ENCODE measurements around the gene KLLN. TPM values are rescaled to one million over a fixed set of nuclear protein-coding genes. Genes with fewer than 3 reads are reported as not detected.
"Not testable (repeated sequence)": the region's sequence is repeated elsewhere in the genome, so short reads cannot be mapped to it uniquely, and the experiment has no call there.

The KLLN gene, protein sequence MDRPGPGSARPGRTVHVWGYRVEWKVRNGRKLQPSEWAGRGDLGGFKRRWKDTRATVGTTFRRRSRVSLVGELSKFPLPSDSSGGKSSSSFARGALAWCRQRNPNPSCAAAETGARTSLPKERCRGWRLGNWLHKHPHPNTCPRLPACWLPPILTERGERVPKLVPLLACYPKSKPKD
- under 1 TPM; 0.58 to 0.64 TPM for total RNA-seq

DNA sequence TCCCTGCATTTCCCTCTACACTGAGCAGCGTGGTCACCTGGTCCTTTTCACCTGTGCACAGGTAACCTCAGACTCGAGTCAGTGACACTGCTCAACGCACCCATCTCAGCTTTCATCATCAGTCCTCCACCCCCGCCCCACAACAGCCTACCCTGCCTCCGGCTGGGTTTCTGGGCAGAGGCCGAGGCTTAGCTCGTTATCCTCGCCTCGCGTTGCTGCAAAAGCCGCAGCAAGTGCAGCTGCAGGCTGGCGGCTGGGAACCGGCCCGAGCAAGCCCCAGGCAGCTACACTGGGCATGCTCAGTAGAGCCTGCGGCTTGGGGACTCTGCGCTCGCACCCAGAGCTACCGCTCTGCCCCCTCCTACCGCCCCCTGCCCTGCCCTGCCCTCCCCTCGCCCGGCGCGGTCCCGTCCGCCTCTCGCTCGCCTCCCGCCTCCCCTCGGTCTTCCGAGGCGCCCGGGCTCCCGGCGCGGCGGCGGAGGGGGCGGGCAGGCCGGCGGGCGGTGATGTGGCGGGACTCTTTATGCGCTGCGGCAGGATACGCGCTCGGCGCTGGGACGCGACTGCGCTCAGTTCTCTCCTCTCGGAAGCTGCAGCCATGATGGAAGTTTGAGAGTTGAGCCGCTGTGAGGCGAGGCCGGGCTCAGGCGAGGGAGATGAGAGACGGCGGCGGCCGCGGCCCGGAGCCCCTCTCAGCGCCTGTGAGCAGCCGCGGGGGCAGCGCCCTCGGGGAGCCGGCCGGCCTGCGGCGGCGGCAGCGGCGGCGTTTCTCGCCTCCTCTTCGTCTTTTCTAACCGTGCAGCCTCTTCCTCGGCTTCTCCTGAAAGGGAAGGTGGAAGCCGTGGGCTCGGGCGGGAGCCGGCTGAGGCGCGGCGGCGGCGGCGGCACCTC lies at the start of gene KLLN, which contains the start of gene PTEN:
Gene KLLN (minus strand): TSS at position 481 of the 891 bp plus-strand sequence. CDS start 1,046 bp downstream, outside the sequence.
Gene PTEN (plus strand): TSS at position 573 of the 891 bp plus-strand sequence. CDS start 845 bp downstream, outside the sequence.
- H3K4me3 Mint-ChIP-seq = peak within 1 kb of the TSS; percentile 88
- H3K27ac Mint-ChIP-seq = peak within 1 kb of the TSS; percentile 93
- peaks cover 33% of the 10 kb centered on the region for H3K4me1 Mint-ChIP-seq
- no peaks in the 10 kb centered on the region for H3K9me3 Mint-ChIP-seq
- no peaks in the 10 kb centered on the region for H3K27me3 Mint-ChIP-seq
- H3K36me3 Mint-ChIP-seq = peaks cover 21% of the 10 kb centered on the region
- DNase-seq = peak; percentile 88

DNA sequence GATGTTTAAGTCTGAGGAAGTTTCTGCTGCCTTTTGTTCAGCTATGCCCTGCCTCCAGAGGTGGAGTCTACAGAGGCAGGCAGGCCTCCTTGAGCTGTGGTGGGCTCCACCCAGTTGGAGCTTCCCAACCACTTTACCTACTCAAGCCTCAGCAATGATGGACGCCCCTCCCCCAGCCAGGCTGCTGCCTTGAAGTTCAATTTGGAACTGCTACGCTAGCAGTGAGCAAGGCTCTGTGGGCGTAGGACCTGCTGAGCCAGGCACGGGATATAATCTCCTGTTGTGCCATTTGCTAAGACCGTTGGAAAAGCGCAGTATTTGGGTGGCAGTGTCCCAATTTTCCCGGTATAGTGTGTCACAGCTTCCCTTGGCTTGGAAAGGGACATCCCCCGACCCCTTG lies 40.1 kb upstream of the KLLN start:
- Mint-ChIP-seq H3K4me1 (peaks cover 33% of the 10 kb centered on the region), H3K36me3 (peaks cover 92% of the 10 kb centered on the region), H3K9me3 (peaks cover 53% of the 10 kb centered on the region)
- not testable (repeated sequence) for H3K27ac Mint-ChIP-seq, H3K4me3 Mint-ChIP-seq, H3K27me3 Mint-ChIP-seq, DNase-seq

DNA sequence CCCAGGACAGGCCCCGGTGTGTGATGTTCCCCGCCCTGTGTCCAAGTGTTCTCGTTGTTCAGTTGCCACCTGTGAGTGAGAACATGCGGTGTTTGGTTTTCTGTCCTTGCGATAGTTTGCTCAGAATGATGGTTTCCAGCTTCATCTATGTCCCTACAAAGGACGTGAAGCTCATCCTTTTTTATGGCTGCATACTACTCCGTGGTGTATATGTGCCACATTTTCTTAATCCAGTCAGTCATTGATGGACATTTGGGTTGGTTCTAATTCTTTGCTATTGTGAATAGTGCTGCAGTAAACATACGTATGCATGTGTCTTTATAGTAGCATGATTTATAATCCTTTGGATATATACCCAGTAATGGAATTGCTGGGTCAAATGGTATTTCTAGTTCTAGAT lies 34.6 kb upstream of the KLLN start:
- Mint-ChIP-seq H3K4me1 (peaks cover 29% of the 10 kb centered on the region), H3K36me3 (peaks cover 75% of the 10 kb centered on the region), H3K9me3 (peaks cover 41% of the 10 kb centered on the region)
- not testable (repeated sequence) for H3K4me3 Mint-ChIP-seq, DNase-seq, H3K27ac Mint-ChIP-seq, H3K27me3 Mint-ChIP-seq

DNA sequence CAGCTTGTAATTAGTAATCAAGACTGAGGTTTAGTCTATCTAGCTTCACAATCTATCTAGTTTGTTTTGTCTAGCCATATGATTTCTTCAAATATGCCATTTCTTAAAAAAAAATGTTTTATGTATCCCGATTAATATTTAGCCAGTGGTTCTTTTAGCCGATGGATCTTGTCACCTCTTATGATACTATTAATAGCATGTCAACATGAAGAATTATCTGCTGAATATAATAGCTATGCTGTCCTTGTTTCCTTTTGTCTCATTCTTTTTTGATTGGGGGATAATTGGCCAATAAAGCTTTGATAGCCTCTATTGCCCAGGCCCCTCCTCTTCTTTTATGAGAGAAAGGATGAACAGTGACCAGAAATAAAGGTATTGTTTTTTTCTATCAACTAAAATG lies 32.9 kb upstream of the KLLN start:
- peaks cover 34% of the 10 kb centered on the region for H3K4me1 Mint-ChIP-seq
- H3K27me3 Mint-ChIP-seq = no peaks in the 10 kb centered on the region

DNA sequence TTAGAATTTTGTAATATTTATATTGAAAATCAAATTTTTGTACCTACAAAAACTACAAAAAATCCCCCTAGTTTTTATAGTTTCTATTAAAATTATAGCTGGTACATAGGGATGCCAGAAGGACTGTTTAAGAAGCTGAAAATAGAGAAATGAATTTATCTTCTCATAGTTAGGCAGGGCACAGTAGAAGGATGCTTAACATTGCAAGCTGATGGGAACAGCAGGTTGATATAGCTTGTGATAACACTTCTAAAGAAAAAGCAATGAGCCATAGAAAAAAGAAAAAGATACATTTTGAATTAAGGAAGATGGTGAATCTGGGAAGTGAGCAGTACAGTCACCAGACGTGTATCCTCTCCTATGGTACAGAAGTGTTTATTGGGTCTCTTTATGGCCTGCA lies 32.1 kb upstream of the KLLN start:
- no peak for DNase-seq
- Mint-ChIP-seq H3K4me3 (no peak overlapping the region), H3K27ac (no peak overlapping the region), H3K27me3 (no peaks in the 10 kb centered on the region), H3K9me3 (peaks cover 22% of the 10 kb centered on the region), H3K4me1 (peaks cover 29% of the 10 kb centered on the region), H3K36me3 (peaks cover 55% of the 10 kb centered on the region)

More for the DNA sequence above, 32.9 kb upstream of the KLLN start:
- Mint-ChIP-seq H3K27ac (no peak overlapping the region), H3K4me3 (no peak overlapping the region), H3K9me3 (peaks cover 28% of the 10 kb centered on the region), H3K36me3 (peaks cover 62% of the 10 kb centered on the region)
- no peak for DNase-seq

DNA sequence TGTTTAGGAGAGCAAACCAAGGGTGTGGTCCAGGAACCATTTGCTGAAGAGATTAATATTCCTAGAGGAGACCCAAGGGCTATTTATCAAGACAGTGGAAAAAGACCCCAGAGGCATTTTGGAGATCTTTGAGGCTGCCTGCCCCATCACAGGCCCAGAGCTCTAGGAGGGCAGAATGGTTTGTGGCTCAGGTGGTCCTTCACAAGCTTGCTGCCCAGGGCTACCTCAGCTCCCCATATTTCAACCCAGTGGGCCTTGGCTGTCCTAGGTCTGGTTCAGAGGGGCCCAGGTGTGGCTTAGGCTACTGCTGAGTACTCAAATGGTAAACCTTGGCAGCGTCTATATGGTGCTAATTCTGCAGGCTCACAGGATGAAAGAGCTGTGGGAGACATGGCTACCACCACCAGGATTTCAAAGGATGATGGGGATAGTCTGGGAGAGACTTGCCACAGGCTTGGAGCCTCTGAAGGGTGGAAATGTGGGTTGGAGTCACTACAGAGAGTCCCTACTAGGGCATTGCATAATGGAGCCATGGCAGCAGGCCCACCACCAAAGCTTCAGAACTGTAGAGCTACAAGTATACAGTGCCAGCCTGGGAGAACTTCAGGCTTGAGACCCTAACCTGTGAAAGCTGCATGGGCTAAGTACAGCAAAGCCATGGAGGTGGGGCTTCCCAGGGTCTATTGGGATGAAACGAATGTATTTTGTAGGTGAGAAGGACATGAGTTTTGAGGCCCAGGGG lies 24.4 kb upstream of the KLLN start:
- Mint-ChIP-seq H3K4me3 (no peak overlapping the region), H3K4me1 (peaks cover 21% of the 10 kb centered on the region), H3K27me3 (no peaks in the 10 kb centered on the region), H3K9me3 (peaks cover 18% of the 10 kb centered on the region), H3K36me3 (peaks cover 45% of the 10 kb centered on the region), H3K27ac (no peak overlapping the region)
- DNase-seq = no peak

DNA sequence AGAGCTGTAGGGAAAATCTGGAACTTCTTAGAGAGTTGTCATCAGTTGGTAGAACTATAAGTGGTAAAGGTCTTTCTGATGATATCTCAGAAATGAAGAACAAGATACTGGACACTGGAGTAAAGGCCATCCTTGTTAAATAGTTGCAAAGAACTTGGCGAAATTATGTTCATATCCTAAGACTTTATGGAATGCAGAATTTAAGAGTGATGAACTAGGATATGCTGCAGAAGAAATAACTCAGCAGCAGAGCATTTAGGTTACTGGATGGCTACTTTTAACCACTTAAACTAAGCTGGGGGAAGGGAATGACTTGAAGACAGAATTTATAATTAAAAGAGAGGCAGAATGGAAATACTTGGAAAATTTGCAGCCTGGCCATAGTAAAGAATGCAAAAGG lies 23.8 kb upstream of the KLLN start:
- Mint-ChIP-seq H3K9me3 (peaks cover 18% of the 10 kb centered on the region), H3K27ac (no peak overlapping the region), H3K27me3 (no peaks in the 10 kb centered on the region), H3K36me3 (peaks cover 42% of the 10 kb centered on the region), H3K4me1 (peaks cover 23% of the 10 kb centered on the region), H3K4me3 (no peak overlapping the region)
- DNase-seq = no peak

DNA sequence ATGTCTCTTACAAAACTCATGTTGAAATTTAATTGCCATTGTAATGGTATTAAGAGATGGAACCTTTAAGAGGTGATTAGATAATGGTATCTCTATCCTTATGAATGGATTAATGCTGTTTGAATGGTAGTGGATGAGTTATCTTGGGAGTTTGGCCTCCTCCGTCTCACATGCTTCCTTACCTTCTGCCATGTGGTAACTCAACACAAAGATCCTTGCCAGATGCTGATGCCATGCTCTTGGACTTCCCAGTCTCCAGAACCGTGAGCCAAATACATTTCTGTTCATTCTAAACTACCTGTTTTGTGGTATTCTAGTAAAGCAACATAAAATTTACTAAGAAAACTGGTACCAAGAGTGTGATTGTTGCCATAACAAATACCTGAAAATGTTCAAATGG lies 23.3 kb upstream of the KLLN start:
- Mint-ChIP-seq H3K27me3 (no peaks in the 10 kb centered on the region), H3K9me3 (peaks cover 18% of the 10 kb centered on the region), H3K27ac (no peak overlapping the region), H3K4me3 (no peak overlapping the region), H3K4me1 (peaks cover 27% of the 10 kb centered on the region), H3K36me3 (peaks cover 47% of the 10 kb centered on the region)
- no peak for DNase-seq

DNA sequence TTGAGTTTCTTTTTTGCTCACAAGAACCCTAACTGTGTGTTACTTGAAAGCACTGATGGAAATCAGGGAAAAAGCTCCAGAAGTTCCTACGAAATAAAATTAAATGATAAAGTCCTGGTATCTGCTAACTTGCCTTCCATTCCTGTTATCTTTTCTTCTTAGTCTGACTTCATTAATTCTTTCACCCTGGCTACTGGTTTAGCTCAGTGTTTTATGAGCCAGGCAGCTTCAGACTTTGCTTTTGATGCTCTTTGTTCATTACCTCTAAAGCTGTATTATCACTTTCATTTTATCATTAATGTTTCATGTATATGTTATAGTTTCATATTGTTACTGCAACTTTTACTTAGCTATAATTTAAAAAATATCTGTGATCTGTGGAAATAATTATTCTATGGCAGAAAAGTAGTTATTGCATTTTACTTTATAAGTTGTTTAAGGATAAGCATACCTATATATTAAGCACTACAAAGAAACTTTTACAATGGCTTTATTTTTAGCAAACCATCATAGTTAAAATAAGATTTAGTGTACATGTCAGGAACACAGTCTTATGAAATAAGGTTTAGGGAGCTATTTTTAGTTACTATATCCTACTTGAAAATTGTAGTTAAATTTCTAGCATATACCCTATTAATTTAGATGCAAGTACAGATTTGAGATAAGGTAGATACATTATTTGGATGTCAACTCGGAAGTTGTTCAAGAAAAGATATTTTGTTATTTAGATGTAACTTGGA lies 19.4 kb upstream of the KLLN start:
- H3K36me3 Mint-ChIP-seq = peaks cover 60% of the 10 kb centered on the region

DNA sequence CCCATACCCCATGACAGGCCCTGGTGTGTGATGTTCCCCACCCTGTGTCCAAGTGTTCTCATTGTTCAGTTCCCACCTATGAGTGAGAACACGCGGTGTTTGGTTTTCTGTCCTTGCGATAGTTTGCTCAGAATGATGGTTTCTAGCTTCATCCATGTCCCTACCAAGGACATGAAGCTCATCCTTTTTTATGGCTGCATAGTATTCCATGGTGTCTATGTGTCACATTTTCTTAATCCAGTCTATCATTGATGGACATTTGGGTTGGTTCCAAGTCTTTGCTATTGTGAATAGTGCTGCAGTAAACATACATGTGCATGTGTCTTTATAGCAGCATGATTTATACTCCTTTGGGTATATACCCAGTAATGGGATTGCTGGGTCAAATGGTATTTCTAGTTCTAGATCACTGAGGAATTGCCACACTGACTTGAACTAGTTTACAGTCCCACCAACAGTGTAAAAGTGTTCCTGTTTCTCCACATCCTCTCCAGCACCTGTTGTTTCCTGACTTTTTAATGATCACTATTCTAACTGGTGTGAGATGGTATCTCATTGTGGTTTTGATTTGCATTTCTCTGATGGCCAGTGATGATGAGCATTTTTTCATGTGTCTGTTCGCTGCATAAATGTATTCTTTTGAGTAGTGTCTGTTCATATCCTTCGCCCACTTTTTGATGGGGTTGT lies 18.2 kb upstream of the KLLN start:
- Mint-ChIP-seq H3K4me1 (peaks cover 28% of the 10 kb centered on the region), H3K27ac (peak overlapping the region; percentile 38), H3K36me3 (peaks cover 49% of the 10 kb centered on the region)
- H3K27me3 Mint-ChIP-seq, H3K9me3 Mint-ChIP-seq, H3K4me3 Mint-ChIP-seq, DNase-seq: not testable (repeated sequence)

More for the DNA sequence above, 19.4 kb upstream of the KLLN start:
- Mint-ChIP-seq H3K9me3 (peaks cover 18% of the 10 kb centered on the region), H3K27me3 (no peaks in the 10 kb centered on the region), H3K4me1 (peaks cover 32% of the 10 kb centered on the region), H3K27ac (peak overlapping the region; percentile 75), H3K4me3 (no peak overlapping the region)
- no peak for DNase-seq

DNA sequence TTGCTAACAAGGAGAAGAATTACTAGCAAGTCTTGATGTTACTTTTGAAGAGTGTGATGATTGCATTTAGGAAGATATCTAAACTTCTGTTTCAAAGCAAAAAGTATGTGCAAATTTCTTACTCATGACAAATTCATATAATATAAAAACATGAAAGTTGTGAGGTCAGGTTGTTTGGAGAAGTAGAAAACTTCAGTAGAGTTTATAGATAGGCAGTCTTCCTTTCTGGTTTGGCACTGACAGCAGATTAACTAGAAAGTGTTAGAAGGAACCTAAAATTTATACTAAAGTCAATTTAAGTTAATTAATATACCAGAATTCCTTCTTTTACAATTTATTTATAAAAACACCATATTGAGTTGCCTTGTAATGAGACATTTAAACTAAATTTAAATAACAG lies 17.0 kb upstream of the KLLN start:
- H3K27ac Mint-ChIP-seq = no peak overlapping the region
- peaks cover 26% of the 10 kb centered on the region for H3K4me1 Mint-ChIP-seq
- DNase-seq = no peak
- H3K27me3 Mint-ChIP-seq = no peaks in the 10 kb centered on the region
- no peak overlapping the region for H3K4me3 Mint-ChIP-seq
- no peaks in the 10 kb centered on the region for H3K9me3 Mint-ChIP-seq
- H3K36me3 Mint-ChIP-seq = peaks cover 38% of the 10 kb centered on the region

DNA sequence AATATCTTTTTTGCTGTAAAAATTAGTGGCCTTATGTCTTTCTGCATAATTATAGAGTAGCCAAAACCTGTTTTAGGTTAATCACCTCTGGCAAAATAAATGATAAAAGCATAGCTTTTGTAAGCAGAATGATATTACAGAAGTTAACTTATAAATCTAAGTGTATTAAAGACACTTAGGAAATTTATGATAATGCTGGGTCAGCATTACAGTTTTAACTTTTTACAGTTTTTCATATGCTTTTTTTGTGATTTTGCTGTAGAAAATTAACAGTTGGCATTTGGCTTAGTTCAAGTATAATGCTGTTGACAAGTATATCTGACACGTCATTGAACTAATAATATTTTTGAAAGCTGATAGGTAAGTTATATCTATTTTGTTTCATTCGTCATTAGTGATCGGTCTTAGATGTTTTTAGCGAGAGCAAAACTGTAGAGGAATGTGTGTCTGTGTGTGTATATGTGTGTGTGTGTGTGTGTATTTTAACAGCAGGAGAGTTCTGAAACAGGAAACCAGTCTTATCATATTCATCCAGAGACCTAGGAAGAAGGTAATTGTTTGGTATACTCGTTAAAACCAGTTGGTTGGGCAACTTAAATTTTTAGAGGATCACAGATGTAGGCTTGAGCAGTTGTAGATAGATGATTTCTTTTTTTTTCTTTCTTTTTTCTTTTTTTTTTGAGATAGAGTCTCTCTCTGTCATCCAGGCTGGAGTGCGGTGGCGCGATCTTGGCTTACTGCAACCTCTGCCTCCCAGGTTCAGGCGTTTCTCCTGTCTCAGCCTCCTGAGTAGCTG lies 15.5 kb upstream of the KLLN start:
- peaks cover 33% of the 10 kb centered on the region for H3K4me1 Mint-ChIP-seq
- no peaks in the 10 kb centered on the region for H3K9me3 Mint-ChIP-seq
- H3K36me3 Mint-ChIP-seq = peaks cover 36% of the 10 kb centered on the region
- peak overlapping the region; percentile 4 for H3K27ac Mint-ChIP-seq
- H3K27me3 Mint-ChIP-seq = no peaks in the 10 kb centered on the region
- no peak for DNase-seq
- H3K4me3 Mint-ChIP-seq = no peak overlapping the region

DNA sequence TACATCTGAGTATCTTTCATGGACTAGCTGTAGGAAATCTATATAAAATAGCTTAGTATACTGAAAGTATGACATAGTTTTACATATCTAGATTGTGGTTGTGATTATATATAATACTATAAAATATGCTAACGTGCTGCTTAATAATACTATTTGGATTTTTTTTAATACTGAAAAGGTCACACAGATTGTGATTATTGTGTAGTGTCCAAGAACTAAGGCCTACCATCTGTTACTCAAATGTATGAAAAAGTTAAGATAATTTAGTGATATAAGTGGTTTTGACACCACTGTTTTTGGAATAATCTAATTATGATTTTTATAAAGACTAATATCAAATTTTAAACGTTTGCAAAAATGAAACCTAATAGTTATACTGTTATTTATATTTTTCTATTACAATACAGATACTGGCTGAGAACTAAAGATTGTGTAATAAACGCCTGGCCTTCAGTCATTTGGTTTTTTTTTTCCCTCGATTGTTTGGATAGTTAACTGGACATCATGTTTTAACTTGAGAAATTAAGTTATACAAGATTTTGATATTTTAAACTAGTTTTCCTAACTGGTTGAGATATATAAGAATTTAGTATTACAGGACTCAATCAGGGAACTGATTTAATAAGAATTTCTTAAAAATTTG lies 12.7 kb upstream of the KLLN start:
- Mint-ChIP-seq H3K4me3 (no peak overlapping the region), H3K4me1 (peaks cover 41% of the 10 kb centered on the region), H3K9me3 (no peaks in the 10 kb centered on the region), H3K27me3 (no peaks in the 10 kb centered on the region), H3K27ac (no peak overlapping the region), H3K36me3 (peaks cover 27% of the 10 kb centered on the region)
- no peak for DNase-seq
